A549 (cell line): ENCODE measurements around the gene GET4. TPM values are rescaled to one million over a fixed set of nuclear protein-coding genes. Genes with fewer than 3 reads are reported as not detected.
A peak's percentile ranks its signal among the peaks of the same experiment; 100 is the strongest.

ENCODE experiments used
- ATAC-seq, 2 experiments: fragments of 200-7000 bp in 1 of 2; fragments of >200 bp in 1 of 2; cut with Nextera tagmentation in 1 of 2; cut with Tn5 transposase in 1 of 2; 3 replicates each; pipeline versions ENCODE4 v1.8.0 to v1.9.1; 2018 to 2020; ENCODE audit warnings: mild to moderate bottlenecking in 1 of 2, moderate library complexity in 1 of 2
- CTCF ChIA-PET: fragments of 300-600 bp; sonication (Branson Sonifier 250); formaldehyde crosslinking; extraction: SDS; loops from one replicate; lab custom pipeline; 2021; ENCODE audit warnings: antibody characterized with exemption, inconsistent platforms; lab: Yijun Ruan, JAX
- POLR2A ChIA-PET: fragments of 350-600 bp; formaldehyde crosslinking; extraction: SDS; loops from one replicate; lab custom pipeline; 2021; ENCODE audit warnings: antibody characterized with exemption, inconsistent platforms; lab: Yijun Ruan, JAX
- DNase-seq, 2 experiments: peaks; one replicate each; pipeline versions ENCODE4 v3.0.0 to v3.0.0-alpha.2; 2011 to 2016; ENCODE audit warnings: low read depth in 1 of 2, low spot score in 1 of 2
- FAIRE-seq: peaks from 2 replicates; lab custom pipeline; 2011; peaks lifted over from hg19 to GRCh38; lab: Jason Lieb, UNC
- H3K27ac ChIP-seq, 2 experiments: fragments of >200 bp; sonication (Bioruptor Twin); formaldehyde crosslinking; 3 replicates each; pipeline ENCODE4 v1.5.1; 2016 to 2017
- H3K4me1 ChIP-seq: fragments of >200 bp; sonication (Bioruptor Twin); formaldehyde crosslinking; 3 replicates; pipeline ENCODE4 v1.6.1; 2016
- H3K4me2 ChIP-seq: fragments of >200 bp; sonication (Bioruptor Twin); formaldehyde crosslinking; 3 replicates; pipeline ENCODE4 v1.6.1; 2016
- H3K4me3 ChIP-seq: fragments of >200 bp; sonication (Bioruptor Twin); formaldehyde crosslinking; 3 replicates; pipeline ENCODE4 v1.5.1; 2016
- H3K9me3 ChIP-seq: fragments of >200 bp; sonication (Bioruptor Twin); formaldehyde crosslinking; 3 replicates; pipeline ENCODE4 v1.6.1; 2016
- ATOH8 ChIP-seq: fragments of 250-450 bp; sonication (Bioruptor Pico); IDR thresholded peaks from 2 replicates; pipeline ENCODE4 v1.5.0; 2020; ENCODE audit warnings: low read depth, mild to moderate bottlenecking, moderate library complexity
- BCL3 ChIP-seq: fragments of >200 bp; sonication (Bioruptor Twin); formaldehyde crosslinking; IDR thresholded peaks from 3 replicates; pipeline ENCODE4 v1.6.1; 2016
- CBX2 ChIP-seq: fragments of 200-600 bp; sonication (generic); IDR thresholded peaks from 2 replicates; pipeline ENCODE4 v1.6.1; 2016; ENCODE audit warnings: low read depth, mild to moderate bottlenecking, borderline replicate concordance
- CBX8 ChIP-seq: fragments of 200-600 bp; sonication (generic); IDR thresholded peaks from 2 replicates; pipeline ENCODE4 v1.6.1; 2016
- FOSL2 ChIP-seq, 2 experiments: fragments of 450-650 bp in 1 of 2; fragments of >200 bp in 1 of 2; sonication (Bioruptor Twin) in 1 of 2; formaldehyde crosslinking; IDR thresholded peaks; 2 replicates each; pipeline versions ENCODE4 v1.5.0 to v1.6.1; 2016 to 2020; ENCODE audit warnings: mild to moderate bottlenecking in 1 of 2, moderate library complexity in 1 of 2
- JUNB ChIP-seq: fragments of >200 bp; sonication (Bioruptor Twin); formaldehyde crosslinking; IDR thresholded peaks from 2 replicates; pipeline ENCODE4 v1.6.1; 2016
- KDM1A ChIP-seq: fragments of 200-600 bp; sonication (generic); IDR thresholded peaks from 2 replicates; pipeline ENCODE4 v1.6.1; 2016; ENCODE audit warnings: low read depth, mild to moderate bottlenecking
- MAFK ChIP-seq: fragments of 450-650 bp; IDR thresholded peaks from 2 replicates; pipeline ENCODE4 v1.6.1; 2014; ENCODE audit not compliant: partially characterized antibody
- MAX ChIP-seq: IDR thresholded peaks from 2 replicates; pipeline ENCODE4 v1.6.1; 2012
- NFE2L2 ChIP-seq: fragments of 150-350 bp; conservative IDR thresholded peaks from 2 replicates; pipeline ENCODE4 v1.6.1; 2014; ENCODE audit warnings: low read length
- POLR2A ChIP-seq: IDR thresholded peaks from 2 replicates; pipeline ENCODE4 v1.6.1; 2012; ENCODE audit warnings: mild to moderate bottlenecking, low read length
- RCOR1 ChIP-seq: fragments of 150-350 bp; IDR thresholded peaks from 2 replicates; pipeline ENCODE4 v1.6.1; 2014; ENCODE audit warnings: antibody characterized with exemption, low read length, low read depth
- SREBF2 ChIP-seq: fragments of 450-650 bp; IDR thresholded peaks from 2 replicates; pipeline ENCODE4 v1.6.1; 2014; ENCODE audit warnings: mild to moderate bottlenecking, moderate library complexity
- ZNF302 ChIP-seq: fragments of 250-450 bp; sonication (Bioruptor Pico); IDR thresholded peaks from 2 replicates; pipeline ENCODE4 v1.9.0; 2021; ENCODE audit warnings: inconsistent platforms, mild to moderate bottlenecking, moderate library complexity
- WGBS: methylation state at CpG from one replicate; pipeline ENCODE4 v1.1.6; 2017; ENCODE audit errors: missing lambda C conversion rate; 5-methylcytosine and 5-hydroxymethylcytosine counted together
- polyA plus RNA-seq, 4 experiments: library from polyadenylated mRNA; depleted of rRNA in 3 of 4; stranded (reverse); fragments of >200 nt; fragmentation: RNase III in 1 of 4; extraction: RNeasy Plus Mini Kit Qiagen cat#74134 plus additional on column Dnase treatment in 1 of 4; gene quantifications; 2 replicates in 3 of 4; 3 replicates in 1 of 4; pipeline ENCODE4 v1.2.3, GENCODE V29; 2011 to 2017

Gene GET4
- polyA plus RNA-seq, 2 of the 4 experiments (the other 2 are of a cell fraction) = 26.1 to 37.0 TPM

GRCh38 chr7:909358-910329, 33.3 kb downstream of the GET4 start:
- CTCF ChIA-PET = interaction anchor here (0.6 to 3.8 kb wide), 28 partner anchors 8 to 274 kb away, joined by 3 to 40 read pairs (median 6); partner anchors contain the start of genes ADAP1 and COX19
- no peak for TF ChIP-seq BCL3
- TF ChIP-seq FOSL2 (IDR thresholded peaks at IDR 0.05) = no peak
- no peak for TF ChIP-seq FOSL2 (CRISPR knock-in tag; IDR thresholded peaks at IDR 0.05)
- TF ChIP-seq MAX = 0 out of 2 replicates have a peak, but pooled peaks have one; percentile 19
- H3K9me3 ChIP-seq = no peaks in the 10 kb centered on the region
- peak overlapping the region; percentile 54 to 80; a peak in 5 of 6 replicates for H3K27ac ChIP-seq
- WGBS = 91% methylated on average over 20 of the region's 58 CpGs
- peaks cover 15% of the 10 kb centered on the region for H3K4me1 ChIP-seq
- H3K4me3 ChIP-seq = peak overlapping the region; percentile 42
- peak; percentile 36 to 69 for ATAC-seq
- POLR2A ChIA-PET = interaction anchor here (0.7 kb wide), 1 partner anchor 652 kb away, joined by 3 read pairs; no protein-coding TSS in a partner anchor
- FAIRE-seq = no peak
- peak; percentile 42 to 50 for DNase-seq
- H3K4me2 ChIP-seq = peak overlapping the region; percentile 64

- no peak for DNase-seq
- no peak for ATAC-seq
- ChIA-PET CTCF (interaction anchor here (0.6 to 3.8 kb wide), 8 partner anchors 42 to 273 kb away, joined by 3 to 40 read pairs (median 18); partner anchors contain the start of gene ADAP1), POLR2A (interaction anchor here (0.7 kb wide), 1 partner anchor 653 kb away, joined by 3 read pairs; no protein-coding TSS in a partner anchor)
- H3K4me1 ChIP-seq = peaks cover 12% of the 10 kb centered on the region
- TF ChIP-seq SREBF2 = no peak
- no peak for TF ChIP-seq JUNB
- TF ChIP-seq RCOR1 = no peak
- no peak for TF ChIP-seq ZNF302 (CRISPR knock-in tag)
- TF ChIP-seq CBX8 = no peak
- TF ChIP-seq MAFK = no peak
- TF ChIP-seq POLR2A = no peak
- TF ChIP-seq CBX2 = no peak
- no peak for TF ChIP-seq KDM1A
- TF ChIP-seq BCL3 = no peak
- TF ChIP-seq NFE2L2 = no peak
- no peak overlapping the region for H3K27ac ChIP-seq
- H3K4me2 ChIP-seq = no peak overlapping the region
- no peak overlapping the region for H3K4me3 ChIP-seq
- 92% methylated on average over 10 of the region's 11 CpGs for WGBS
- no peak for FAIRE-seq
- H3K9me3 ChIP-seq = no peaks in the 10 kb centered on the region
Observed at GRCh38 chr7:910441-910861, 34.1 kb downstream of the GET4 start.

DNA sequence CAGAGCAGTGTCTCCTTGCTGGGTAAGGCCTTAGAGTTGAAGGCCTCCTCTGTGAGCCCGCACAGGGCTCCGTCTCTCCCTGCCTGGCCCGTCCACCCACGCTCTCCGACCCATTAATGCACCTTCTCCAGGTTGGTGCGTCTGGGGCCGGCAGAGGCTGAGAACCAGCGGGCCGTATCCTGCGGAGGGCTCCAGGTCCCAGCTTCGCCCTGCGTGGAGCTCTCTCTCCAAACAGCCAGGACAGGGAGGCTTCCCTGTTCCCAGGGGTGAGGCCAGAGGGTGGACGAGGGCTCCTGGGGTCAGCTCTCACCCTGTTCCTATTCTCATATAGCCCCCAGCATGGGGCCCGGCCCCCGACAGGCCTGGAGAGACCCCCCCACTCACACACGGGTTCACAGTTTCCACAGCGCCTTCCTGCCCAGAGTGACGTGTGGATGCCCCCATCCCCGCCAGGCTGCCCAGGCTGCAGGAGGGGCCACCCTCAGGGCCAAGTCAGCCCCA, 34.6 kb downstream of the GET4 start:
- no peak for TF ChIP-seq ATOH8 (CRISPR knock-in tag)
- Histone ChIP-seq H3K4me1 (peaks cover 12% of the 10 kb centered on the region), H3K4me3 (no peak overlapping the region), H3K9me3 (no peaks in the 10 kb centered on the region), H3K27ac (no peak overlapping the region), H3K4me2 (no peak overlapping the region)
- ChIA-PET CTCF (interaction anchor here (0.6 to 3.8 kb wide), 5 partner anchors 42 to 273 kb away, joined by 3 to 40 read pairs (median 8); partner anchors contain the start of gene ADAP1), POLR2A (no interaction called here)
- ATAC-seq = no peak
- DNase-seq = no peak
- FAIRE-seq = no peak
- 86% methylated on average over 11 of the region's 19 CpGs for WGBS
